HG02973 (cell line): ENCODE data around the gene SDF4.
A peak's percentile ranks its signal among the peaks of the same experiment; 100 is the strongest.
"Not testable (repeated sequence)": the region's sequence is repeated elsewhere in the genome, so short reads cannot be mapped to it uniquely, and the experiment has no call there.

ENCODE experiments used
- ATAC-seq: cut with Tn5 transposase; IDR thresholded peaks from one replicate; pipeline ENCODE4 v1.9.1; 2021; ENCODE audit warnings: moderate library complexity; ENCODE audit not compliant: unreplicated experiment

The SDF4 gene

GRCh38 chr1:1259951-1260600, 28.3 kb upstream of the SDF4 start:
- ATAC-seq, result no peak

GRCh38 chr1:1259540-1259939, 27.7 kb upstream of the SDF4 start:
- ATAC-seq, result no peak

GRCh38 chr1:1259119-1259488, 27.3 kb upstream of the SDF4 start:
- no peak for ATAC-seq

- no peak for ATAC-seq
Measured at GRCh38 chr1:1256956-1257871, 25.4 kb upstream of the SDF4 start.

GRCh38 chr1:1255611-1256010, 23.8 kb upstream of the SDF4 start:
- no peak for ATAC-seq

GRCh38 chr1:1255078-1255477, 23.3 kb upstream of the SDF4 start:
- ATAC-seq, result no peak

GRCh38 chr1:1254667-1254998, 22.8 kb upstream of the SDF4 start:
- no peak for ATAC-seq

GRCh38 chr1:1253972-1254666, 22.3 kb upstream of the SDF4 start:
- no peak for ATAC-seq

- no peak for ATAC-seq
Measured at GRCh38 chr1:1253314-1253713, 21.5 kb upstream of the SDF4 start.

GRCh38 chr1:1250786-1251284, 19.0 kb upstream of the SDF4 start:
- peak; percentile 48 for ATAC-seq

- not testable (repeated sequence) for ATAC-seq
Measured at GRCh38 chr1:1248009-1248913, 16.5 kb upstream of the SDF4 start.

- ATAC-seq, result no peak
Measured at GRCh38 chr1:1247341-1247913, 15.6 kb upstream of the SDF4 start.

- no peak for ATAC-seq
Measured at GRCh38 chr1:1246577-1247340, 15.0 kb upstream of the SDF4 start, which contains the start of gene C1QTNF12. C1QTNF12 (minus strand) TSS chr1:1246722; CDS start chr1:1246690, 32 bp downstream.

- ATAC-seq, result no peak
Measured at GRCh38 chr1:1245817-1246576, 14.2 kb upstream of the SDF4 start.

GRCh38 chr1:1245178-1245816, 13.5 kb upstream of the SDF4 start:
- ATAC-seq, result no peak

- ATAC-seq, result no peak
Measured at GRCh38 chr1:1244192-1244811, 12.5 kb upstream of the SDF4 start.

- no peak for ATAC-seq
Measured at GRCh38 chr1:1243807-1244191, 12.0 kb upstream of the SDF4 start.

- no peak for ATAC-seq
Measured at GRCh38 chr1:1243266-1243660, 11.5 kb upstream of the SDF4 start.
